GM12892 (cell line): ENCODE measurements around the gene SPG11.

Experiments used
- POLR2A ChIP-seq: IDR thresholded peaks from 2 replicates; pipeline ENCODE4 v1.6.1; 2011; ENCODE audit warnings: low read depth, low read length, control low read depth
- TAF1 ChIP-seq: IDR thresholded peaks from 2 replicates; pipeline ENCODE4 v1.6.1; 2011; ENCODE audit warnings: low read depth, mild to moderate bottlenecking, control low read depth, low read length, borderline replicate concordance

DNA sequence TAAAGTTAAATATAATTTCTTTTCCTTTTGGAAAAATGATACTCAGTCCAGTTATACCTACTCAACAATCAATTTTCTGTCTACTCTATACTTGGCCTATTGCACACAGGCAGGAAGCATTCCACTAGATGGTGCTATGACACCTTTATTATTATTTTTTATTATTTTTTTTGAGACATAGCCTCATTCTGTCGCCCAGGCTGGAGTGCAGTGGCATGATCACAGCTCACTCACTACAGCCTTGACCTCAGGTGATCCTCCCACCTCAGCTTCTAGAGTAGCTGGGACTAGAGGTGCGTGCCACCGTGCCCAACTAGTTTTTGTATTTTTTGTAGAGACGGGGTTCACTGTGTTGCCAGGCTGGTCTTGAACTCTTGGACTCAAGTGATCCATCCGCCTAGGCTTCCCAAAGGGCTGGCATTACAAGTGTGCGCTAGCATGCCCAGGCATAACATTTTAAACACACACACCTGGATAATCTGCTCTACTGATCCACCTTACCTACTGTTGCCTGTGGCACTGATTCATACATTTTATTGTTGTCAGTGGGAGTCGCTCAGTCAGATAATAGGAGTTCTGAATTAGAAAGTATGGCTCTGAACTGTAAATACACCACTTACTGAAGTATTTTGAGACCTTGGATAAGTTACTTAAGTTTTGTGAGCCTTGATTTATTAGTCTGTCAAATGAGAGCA lies 70.3 kb downstream of the SPG11 start:
- no peak for TF ChIP-seq POLR2A
- TF ChIP-seq TAF1, result no peak
